HepG2 (cell line): ENCODE measurements around the gene PPP4R2. TPM values are rescaled to one million over a fixed set of nuclear protein-coding genes. Genes with fewer than 3 reads are reported as not detected.

Experiments used
- DBP ChIP-seq: sonication (generic); formaldehyde crosslinking; IDR thresholded peaks from 2 replicates; pipeline ENCODE4 v1.4.0; 2020; ENCODE audit warnings: missing genetic modification reagents; ENCODE audit errors: not compliant biosample characterization
- FOXA1 ChIP-seq, 2 experiments: fragments of 450-650 bp in 1 of 2; sonication (generic) in 1 of 2; formaldehyde crosslinking in 1 of 2; IDR thresholded peaks; 2 replicates each; pipeline versions ENCODE4 v1.4.0 to v1.6.1; 2016 to 2020; ENCODE audit warnings: missing genetic modification reagents in 1 of 2
- FOXA3 ChIP-seq: IDR thresholded peaks from 2 replicates; pipeline ENCODE4 v1.6.1; 2016; ENCODE audit warnings: missing genetic modification reagents, missing compliant biosample characterization
- GATA4 ChIP-seq: sonication (generic); IDR thresholded peaks from 2 replicates; pipeline ENCODE4 v1.6.1; 2016; ENCODE audit warnings: antibody characterized with exemption, low read depth, borderline replicate concordance
- GTF3A ChIP-seq: sonication (generic); formaldehyde crosslinking; conservative IDR thresholded peaks from 2 replicates; pipeline ENCODE4 v1.4.0; 2020; ENCODE audit warnings: mild to moderate bottlenecking, missing genetic modification reagents
- HHEX ChIP-seq: IDR thresholded peaks from 2 replicates; pipeline ENCODE4 v1.6.1; 2016; ENCODE audit warnings: control low read depth
- IKZF1 ChIP-seq: fragments of 450-650 bp; IDR thresholded peaks from 2 replicates; pipeline ENCODE4 v1.7.1; 2016
- MBNL3 ChIP-seq: fragments of 250-450 bp; sonication (Bioruptor Pico); conservative IDR thresholded peaks from 2 replicates; pipeline ENCODE4 v1.8.0; 2022; ENCODE audit warnings: mild to moderate bottlenecking, inconsistent platforms
- RAD21 ChIP-seq: fragments of 450-650 bp; formaldehyde crosslinking; IDR thresholded peaks from 2 replicates; pipeline ENCODE4 v1.5.0; 2020; ENCODE audit warnings: mild to moderate bottlenecking
- TEAD2 ChIP-seq: sonication (generic); formaldehyde crosslinking; IDR thresholded peaks from 2 replicates; pipeline ENCODE4 v1.9.0; 2021; ENCODE audit warnings: missing genetic modification reagents
- THAP11 ChIP-seq: IDR thresholded peaks from 2 replicates; pipeline ENCODE4 v1.6.1; 2016; ENCODE audit warnings: missing biosample characterization, missing genetic modification reagents
- ZBED4 ChIP-seq: sonication (generic); formaldehyde crosslinking; IDR thresholded peaks from 2 replicates; pipeline ENCODE4 v1.4.0; 2020; ENCODE audit warnings: missing genetic modification reagents, borderline replicate concordance
- ZFP36 ChIP-seq: fragments of 150-350 bp; IDR thresholded peaks from 2 replicates; pipeline ENCODE4 v1.6.1; 2018; ENCODE audit warnings: borderline replicate concordance, low read length, low read depth; ENCODE audit not compliant: partially characterized antibody
- ZFP36L1 ChIP-seq: sonication (generic); formaldehyde crosslinking; IDR thresholded peaks from 2 replicates; pipeline ENCODE4 v1.8.0; 2022; ENCODE audit warnings: mild to moderate bottlenecking, missing genetic modification reagents, moderate library complexity
- ZHX1 ChIP-seq: sonication (generic); formaldehyde crosslinking; IDR thresholded peaks from 2 replicates; pipeline ENCODE4 v1.8.1; 2022; ENCODE audit warnings: low read depth, mild to moderate bottlenecking, missing genetic modification reagents
- ZNF292 ChIP-seq: sonication (generic); formaldehyde crosslinking; IDR thresholded peaks from 2 replicates; pipeline ENCODE4 v1.8.1; 2022; ENCODE audit warnings: mild to moderate bottlenecking, low read depth, missing genetic modification reagents, borderline replicate concordance
- ZNF431 ChIP-seq: sonication (generic); formaldehyde crosslinking; IDR thresholded peaks from 2 replicates; pipeline ENCODE4 v1.9.0; 2022; ENCODE audit warnings: missing genetic modification reagents, low read depth, mild to moderate bottlenecking, borderline replicate concordance
- ZNF569 ChIP-seq: sonication (generic); formaldehyde crosslinking; IDR thresholded peaks from 2 replicates; pipeline ENCODE4 v1.5.0; 2020; ENCODE audit warnings: mild to moderate bottlenecking, missing genetic modification reagents, moderate library complexity, borderline replicate concordance
- ZNF790 ChIP-seq: sonication (generic); formaldehyde crosslinking; IDR thresholded peaks from 2 replicates; pipeline ENCODE4 v1.8.0; 2022; ENCODE audit warnings: missing genetic modification reagents, mild to moderate bottlenecking, borderline replicate concordance
- ZSCAN20 ChIP-seq: sonication (generic); formaldehyde crosslinking; IDR thresholded peaks from 2 replicates; pipeline ENCODE4 v1.4.0; 2020; ENCODE audit warnings: missing genetic modification reagents, mild to moderate bottlenecking, borderline replicate concordance
- ZSCAN21 ChIP-seq: sonication (generic); formaldehyde crosslinking; IDR thresholded peaks from 2 replicates; pipeline ENCODE4 v1.8.0; 2022; ENCODE audit warnings: mild to moderate bottlenecking, missing genetic modification reagents, moderate library complexity, borderline replicate concordance
- polyA plus RNA-seq, 8 experiments: library from polyadenylated mRNA; depleted of rRNA in 3 of 8; stranded (reverse) in 7 of 8; unstranded in 1 of 8; fragments of >200 nt; fragmentation: Illumina TruSeq in 4 of 8; extraction: Trizol in 4 of 8; gene quantifications; 2 replicates each; pipeline versions ENCODE4 v1.2.1 to v1.2.3, GENCODE V29; 2011 to 2016; ENCODE audit warnings: low read depth in 4 of 8, missing spikeins in 1 of 8, mixed read lengths in 1 of 8; ENCODE audit not compliant: insufficient read depth in 1 of 8
- total RNA-seq, 5 experiments: library from RNA; depleted of rRNA; stranded (reverse); fragments of >200 nt; fragmentation: Illumina TruSeq; extraction: Trizol; gene quantifications; 2 replicates each; pipeline ENCODE4 v1.2.3, GENCODE V29; 2016; ENCODE audit warnings: low read depth in 1 of 5
- TF ChIP-seq, protein P1 (sequence below): sonication (generic); formaldehyde crosslinking; IDR thresholded peaks from 2 replicates; pipeline ENCODE4 v1.8.1; 2023; ENCODE audit warnings: mild to moderate bottlenecking, missing genetic modification reagents, borderline replicate concordance
- TF ChIP-seq, protein P2 (sequence below): sonication (generic); formaldehyde crosslinking; IDR thresholded peaks from 2 replicates; pipeline ENCODE4 v1.8.1; 2023; ENCODE audit warnings: mild to moderate bottlenecking, missing genetic modification reagents

Gene PPP4R2
- total and polyA plus RNA-seq, 2 of the 13 experiments (the other 11 are each of a cell fraction or from before 2014, with no cell fraction given), result 22.3 to 161 TPM

GRCh38 chr3:72968266-72968664 lies 28.3 kb upstream of the PPP4R2 start (continued):
- TF ChIP-seq, protein P1, sequence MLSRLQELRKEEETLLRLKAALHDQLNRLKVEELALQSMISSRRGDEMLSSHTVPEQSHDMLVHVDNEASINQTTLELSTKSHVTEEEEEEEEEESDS, result no peak
- TF ChIP-seq FOXA3 (CRISPR knock-in tag) (peak; percentile 50; the same call in 1 of the 2 replicates), GATA4 (no peak), ZNF292 (CRISPR knock-in tag) (0 out of 2 replicates have a peak, but pooled peaks have one; percentile 10), ZFP36 (no peak), MBNL3 (CRISPR knock-in tag) (no peak), RAD21 (CRISPR knock-in tag) (no peak), THAP11 (CRISPR knock-in tag) (0 out of 2 replicates have a peak, but pooled peaks have one; percentile 24), GTF3A (CRISPR knock-in tag) (no peak), DBP (no peak), IKZF1 (no peak), ZSCAN21 (CRISPR knock-in tag) (no peak), ZBED4 (no peak), FOXA1 (IDR thresholded peaks at IDR 0.05) (no peak), FOXA1 (CRISPR knock-in tag; IDR thresholded peaks at IDR 0.05) (peak; percentile 53), ZFP36L1 (CRISPR knock-in tag) (no peak), ZSCAN20 (no peak), ZHX1 (CRISPR knock-in tag) (0 out of 2 replicates have a peak, but pooled peaks have one; percentile 30), HHEX (CRISPR knock-in tag) (no peak), TEAD2 (CRISPR knock-in tag) (no peak), ZNF569 (no peak), ZNF790 (CRISPR knock-in tag) (no peak), ZNF431 (CRISPR knock-in tag) (no peak)
- TF ChIP-seq, protein P2, sequence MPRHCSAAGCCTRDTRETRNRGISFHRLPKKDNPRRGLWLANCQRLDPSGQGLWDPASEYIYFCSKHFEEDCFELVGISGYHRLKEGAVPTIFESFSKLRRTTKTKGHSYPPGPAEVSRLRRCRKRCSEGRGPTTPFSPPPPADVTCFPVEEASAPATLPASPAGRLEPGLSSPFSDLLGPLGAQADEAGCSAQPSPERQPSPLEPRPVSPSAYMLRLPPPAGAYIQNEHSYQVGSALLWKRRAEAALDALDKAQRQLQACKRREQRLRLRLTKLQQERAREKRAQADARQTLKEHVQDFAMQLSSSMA, result no peak
